Keratinocyte (primary cell): ENCODE measurements around the gene RPP30. TPM values are rescaled to one million over a fixed set of nuclear protein-coding genes. Genes with fewer than 3 reads are reported as not detected.

ENCODE experiments used
- DNase-seq: peaks from one replicate; pipeline ENCODE4 v3.0.0-alpha.2; 2011; ENCODE audit warnings: low read depth, missing footprints, low spot score
- FAIRE-seq: peaks from 2 replicates; lab custom pipeline; 2011; peaks lifted over from hg19 to GRCh38; lab: Jason Lieb, UNC
- H2AFZ ChIP-seq: 2 replicates; pipeline ENCODE4 v1.6.0; 2012; ENCODE audit warnings: low read length, control low read depth, inconsistent platforms; ENCODE audit not compliant: control insufficient read depth
- H3K27ac ChIP-seq: 2 replicates; pipeline ENCODE4 v1.5.1; 2011; ENCODE audit warnings: low read length; ENCODE audit not compliant: control insufficient read depth, insufficient read depth
- H3K27me3 ChIP-seq: 3 replicates; pipeline ENCODE4 v1.6.0; 2011; ENCODE audit warnings: low read length; ENCODE audit not compliant: control insufficient read depth, insufficient read depth; ENCODE audit errors: extremely low read depth
- H3K36me3 ChIP-seq, 2 experiments: 2 replicates in 1 of 2; 3 replicates in 1 of 2; pipeline ENCODE4 v1.5.1; 2011; ENCODE audit warnings: low read length in 2 of 2, mild to moderate bottlenecking in 1 of 2; ENCODE audit not compliant: control insufficient read depth in 2 of 2, insufficient read depth in 2 of 2; ENCODE audit errors: extremely low read depth in 1 of 2
- H3K4me1 ChIP-seq: 3 replicates; pipeline ENCODE4 v1.5.1; 2011; ENCODE audit warnings: low read length; ENCODE audit not compliant: control insufficient read depth, insufficient read depth; ENCODE audit errors: extremely low read depth
- H3K4me2 ChIP-seq: 3 replicates; pipeline ENCODE4 v1.6.0; 2011; ENCODE audit warnings: low read depth, low read length; ENCODE audit not compliant: control insufficient read depth, insufficient read depth; ENCODE audit errors: extremely low read depth
- H3K4me3 ChIP-seq, 3 experiments: fragments of 200-600 bp in 1 of 3; sonication (generic) in 1 of 3; 2 replicates in 2 of 3; 3 replicates in 1 of 3; pipeline ENCODE4 v1.5.1; 2011 to 2016; ENCODE audit warnings: low read length in 3 of 3, mild to moderate bottlenecking in 3 of 3, control low read depth in 2 of 3, inconsistent platforms in 1 of 3, low read depth in 1 of 3, mixed read lengths in 1 of 3, mixed run types in 1 of 3, moderate library complexity in 1 of 3; ENCODE audit not compliant: control insufficient read depth in 2 of 3, insufficient read depth in 2 of 3; ENCODE audit errors: extremely low read depth in 1 of 3
- H3K79me2 ChIP-seq: 2 replicates; pipeline ENCODE4 v1.6.0; 2012; ENCODE audit warnings: low read length; ENCODE audit not compliant: control insufficient read depth, insufficient read depth
- H3K9ac ChIP-seq: 3 replicates; pipeline ENCODE4 v1.6.0; 2011; ENCODE audit warnings: low read length; ENCODE audit not compliant: control insufficient read depth, insufficient read depth; ENCODE audit errors: extremely low read depth
- H3K9me1 ChIP-seq: 3 replicates; pipeline ENCODE4 v1.6.0; 2011; ENCODE audit warnings: low read length; ENCODE audit not compliant: control insufficient read depth, insufficient read depth; ENCODE audit errors: extremely low read depth
- H3K9me3 ChIP-seq: 2 replicates; pipeline ENCODE4 v1.5.1; 2012; ENCODE audit warnings: low read depth, low read length; ENCODE audit not compliant: control insufficient read depth
- H4K20me1 ChIP-seq: 3 replicates; pipeline ENCODE4 v1.6.0; 2011; ENCODE audit warnings: low read length; ENCODE audit not compliant: control insufficient read depth, insufficient read depth; ENCODE audit errors: extremely low read depth
- EZH2 ChIP-seq: IDR thresholded peaks from one replicate; pipeline ENCODE4 v1.6.1; 2012; ENCODE audit warnings: inconsistent platforms, mild to moderate bottlenecking, low read length, moderate library complexity
- dilution Hi-C: fragments of 300-500 bp; cut with MboI; formaldehyde crosslinking; loops from one replicate; pipeline ENCODE4 v1.7.0; 2020; ENCODE audit warnings: low sequenced_read_pairs; ENCODE audit not compliant: extremely low pct_ligation_motif_present
- polyA plus RNA-seq, 5 experiments: library from polyadenylated mRNA; depleted of rRNA in 3 of 5; stranded (reverse) in 3 of 5; stranded (forward) in 1 of 5; unstranded in 1 of 5; fragments of >200 nt; gene quantifications; 1 replicate in 1 of 5; 2 replicates in 3 of 5; 3 replicates in 1 of 5; pipeline versions ENCODE4 v1.2.1 to v1.2.3, GENCODE V29; 2011 to 2012; ENCODE audit warnings: missing spikeins in 2 of 5, low read depth in 1 of 5, low replicate concordance in 1 of 5
- TF ChIP-seq, protein P1 (sequence below), 3 experiments: IDR thresholded peaks in 1 of 3; conservative IDR thresholded peaks in 1 of 3; optimal IDR thresholded peaks in 1 of 3; 2 replicates in 2 of 3; 3 replicates in 1 of 3; pipeline versions ENCODE3 to v1.5.1; 2011; ENCODE audit warnings: low read length in 3 of 3, mild to moderate bottlenecking in 3 of 3, moderate library complexity in 2 of 3, control low read depth in 1 of 3, inconsistent platforms in 1 of 3; ENCODE audit not compliant: insufficient read depth in 2 of 3; ENCODE audit errors: extremely low read depth in 1 of 3

The RPP30 gene
- polyA plus RNA-seq, 1 donor (not counting 4 experiments of a cell fraction or from before 2014, with no cell fraction given): 48.6 TPM

DNA sequence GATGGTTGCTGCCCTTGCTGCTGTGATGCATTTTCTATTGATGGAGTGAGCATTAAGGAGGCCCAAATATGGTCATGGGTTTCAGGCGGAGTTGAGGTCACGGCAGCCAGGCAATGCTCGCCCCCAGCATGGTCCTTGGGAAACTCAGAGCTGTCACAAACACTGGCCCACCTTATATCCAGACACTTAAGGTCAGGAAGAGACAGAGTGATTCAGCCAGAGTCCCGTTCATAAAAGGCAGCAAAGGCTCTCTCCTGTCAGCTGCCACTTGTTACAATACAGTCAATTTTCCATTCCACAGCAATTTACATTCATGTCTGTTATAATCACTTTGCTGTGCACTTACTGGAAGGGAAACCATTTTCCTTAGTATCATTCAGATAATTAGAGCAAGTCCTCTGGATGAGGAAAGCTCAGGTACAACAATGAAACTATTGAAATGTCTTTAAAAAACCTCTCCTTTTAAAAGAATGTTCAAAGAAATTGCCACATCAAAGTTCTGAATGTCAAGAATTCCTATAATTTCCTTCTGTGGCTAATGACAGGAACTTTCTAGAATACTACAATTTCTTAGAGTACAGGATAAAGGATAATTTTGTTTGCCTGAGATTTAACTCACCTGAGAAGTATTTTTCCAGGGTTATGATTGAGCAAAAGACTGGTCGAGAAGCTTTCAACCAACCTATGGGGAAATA lies 64.0 kb downstream of the RPP30 start:
- no peak for DNase-seq
- FAIRE-seq: no peak
- H3K9ac ChIP-seq: no peak overlapping the region
- H3K9me1 ChIP-seq: no peaks in the 10 kb centered on the region
- dilution Hi-C loops: no loop called here
- no peaks in the 10 kb centered on the region for H3K9me3 ChIP-seq
- H3K36me3 ChIP-seq: no peaks in the 10 kb centered on the region
- H3K4me2 ChIP-seq: no peak overlapping the region
- H3K27ac ChIP-seq: no peak overlapping the region
- peaks cover 5% of the 10 kb centered on the region for H3K4me1 ChIP-seq
- no peak overlapping the region for H2AFZ ChIP-seq
- H3K4me3 ChIP-seq: no peak overlapping the region
- H4K20me1 ChIP-seq: no peaks in the 10 kb centered on the region
- no peaks in the 10 kb centered on the region for H3K79me2 ChIP-seq
- no peaks in the 10 kb centered on the region for H3K27me3 ChIP-seq
- TF ChIP-seq, protein P1, sequence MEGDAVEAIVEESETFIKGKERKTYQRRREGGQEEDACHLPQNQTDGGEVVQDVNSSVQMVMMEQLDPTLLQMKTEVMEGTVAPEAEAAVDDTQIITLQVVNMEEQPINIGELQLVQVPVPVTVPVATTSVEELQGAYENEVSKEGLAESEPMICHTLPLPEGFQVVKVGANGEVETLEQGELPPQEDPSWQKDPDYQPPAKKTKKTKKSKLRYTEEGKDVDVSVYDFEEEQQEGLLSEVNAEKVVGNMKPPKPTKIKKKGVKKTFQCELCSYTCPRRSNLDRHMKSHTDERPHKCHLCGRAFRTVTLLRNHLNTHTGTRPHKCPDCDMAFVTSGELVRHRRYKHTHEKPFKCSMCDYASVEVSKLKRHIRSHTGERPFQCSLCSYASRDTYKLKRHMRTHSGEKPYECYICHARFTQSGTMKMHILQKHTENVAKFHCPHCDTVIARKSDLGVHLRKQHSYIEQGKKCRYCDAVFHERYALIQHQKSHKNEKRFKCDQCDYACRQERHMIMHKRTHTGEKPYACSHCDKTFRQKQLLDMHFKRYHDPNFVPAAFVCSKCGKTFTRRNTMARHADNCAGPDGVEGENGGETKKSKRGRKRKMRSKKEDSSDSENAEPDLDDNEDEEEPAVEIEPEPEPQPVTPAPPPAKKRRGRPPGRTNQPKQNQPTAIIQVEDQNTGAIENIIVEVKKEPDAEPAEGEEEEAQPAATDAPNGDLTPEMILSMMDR (optimal IDR thresholded peaks at IDR 0.05 in 1 of 3, IDR thresholded peaks at IDR 0.05 in 1 of 3, conservative IDR thresholded peaks at IDR 0.05 in 1 of 3; ENCODE audit: extremely low read depth in 1 of 3, insufficient read depth in 2 of 3, low read length in 3 of 3): no peak
- no peak for TF ChIP-seq EZH2

DNA sequence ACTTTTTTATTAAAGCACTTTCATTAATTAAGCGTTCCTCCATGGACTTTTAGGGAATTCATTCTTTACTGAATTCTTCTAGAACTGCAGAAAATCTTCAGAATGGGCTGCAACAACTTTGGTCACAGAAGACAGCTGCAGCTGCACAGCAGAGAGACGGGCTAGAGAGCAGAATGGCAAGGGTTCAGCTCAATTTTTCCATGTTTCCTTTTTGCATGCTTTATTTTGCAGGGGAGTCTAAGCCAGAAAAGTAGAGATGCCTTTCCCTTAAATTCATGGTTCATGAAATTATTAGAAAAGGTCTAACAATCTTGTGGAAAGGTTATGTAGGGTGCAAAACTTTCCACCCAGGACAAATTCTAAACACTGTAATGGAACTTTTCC lies 64.5 kb downstream of the RPP30 start:
- Histone ChIP-seq H3K27ac (no peak overlapping the region), H3K36me3 (no peaks in the 10 kb centered on the region), H3K9ac (no peak overlapping the region), H3K4me3 (no peak overlapping the region), H3K27me3 (no peaks in the 10 kb centered on the region), H3K9me3 (no peaks in the 10 kb centered on the region), H3K9me1 (no peaks in the 10 kb centered on the region), H2AFZ (no peak overlapping the region), H3K4me2 (no peak overlapping the region), H3K4me1 (no peaks in the 10 kb centered on the region), H3K79me2 (no peaks in the 10 kb centered on the region), H4K20me1 (no peaks in the 10 kb centered on the region)
- FAIRE-seq (no peak), DNase-seq (no peak)
- TF ChIP-seq EZH2: no peak
- TF ChIP-seq, protein P1 (optimal IDR thresholded peaks at IDR 0.05 in 1 of 3, IDR thresholded peaks at IDR 0.05 in 1 of 3, conservative IDR thresholded peaks at IDR 0.05 in 1 of 3; ENCODE audit: extremely low read depth in 1 of 3, insufficient read depth in 2 of 3, low read length in 3 of 3): no peak
- dilution Hi-C loops: no loop called here
